ENCODE data around the gene HDAC4. TPM values are rescaled to one million over a fixed set of nuclear protein-coding genes. Genes with fewer than 3 reads are reported as not detected.

The HDAC4 gene
- total RNA-seq, 1 experiment from 2014 or later = 47.6 TPM

DNA sequence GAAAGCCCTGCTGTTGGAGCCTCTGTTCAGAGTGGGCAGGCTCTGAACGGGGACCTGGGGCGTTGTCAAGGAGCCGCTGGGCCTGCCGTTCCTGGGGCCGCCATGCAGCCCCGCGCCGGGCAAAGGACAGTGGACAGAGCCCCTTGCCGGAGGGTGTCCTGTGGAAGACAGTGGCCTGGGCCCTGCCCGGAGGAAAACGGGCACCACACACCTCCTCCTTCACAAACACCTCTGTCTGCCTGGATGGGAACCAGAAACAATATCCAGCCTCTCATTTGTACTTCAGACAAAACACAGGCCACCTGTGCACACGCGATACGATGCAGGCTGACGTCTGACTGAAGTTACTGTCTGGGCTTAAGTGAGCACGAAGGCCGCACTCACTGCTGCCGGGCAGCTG lies 319.2 kb downstream of the HDAC4 start:
- BruUV-seq (replicated peaks) = no TSS peak
- Histone ChIP-seq H3K4me2 (ENCODE audit: low read length) (no peak overlapping the region), H3K9ac (ENCODE audit: low read length) (no peak overlapping the region), H3K9me3 (ENCODE audit: control insufficient read depth in 1 of 2, insufficient read depth in 1 of 2, low read depth in 1 of 2, low read length in 2 of 2) (no peaks in the 10 kb centered on the region), H3K9me2 (ENCODE audit: insufficient read depth) (no peaks in the 10 kb centered on the region), H3K27me3 (ENCODE audit: insufficient read depth, low read length) (no peaks in the 10 kb centered on the region), H4K20me1 (ENCODE audit: insufficient read depth) (no peaks in the 10 kb centered on the region), H2AFZ (ENCODE audit: low read depth, low read length, poor library complexity, severe bottlenecking) (no peak overlapping the region), H3K36me3 (ENCODE audit: control insufficient read depth in 1 of 2, insufficient read depth in 2 of 2, low read length in 2 of 2) (no peaks in the 10 kb centered on the region), H3K4me1 (ENCODE audit: control insufficient read depth in 1 of 2, insufficient read depth in 2 of 2, low read length in 2 of 2) (no peaks in the 10 kb centered on the region), H3K79me2 (ENCODE audit: insufficient read depth, low read length) (no peaks in the 10 kb centered on the region), H3K27ac (ENCODE audit: low read depth, low read length) (no peak overlapping the region), H3K4me3 (replicated peaks in 1 of 2; ENCODE audit: low read depth in 1 of 2, low read length in 2 of 2) (no peak overlapping the region)
- CTCF ChIA-PET = no interaction called here
- RAD21 ChIA-PET (ENCODE audit: low non-redundant PET in 1 of 2, low total read pairs in 2 of 2, uncharacterized antibody in 2 of 2, unreplicated experiment in 2 of 2) = no interaction called here
- intact Hi-C loops (cut with micrococcal nuclease) = no loop called here
- POLR2A ChIA-PET = no interaction called here
- ATAC-seq (no peak), DNase-seq (ENCODE audit: low read depth, low spot score) (no peak)
- TF ChIP-seq SRF (IDR thresholded peaks at IDR 0.05; ENCODE audit: low read depth) (no peak), YY1 (IDR thresholded peaks at IDR 0.05; ENCODE audit: extremely low read depth, insufficient replicate concordance, low read depth, low read length) (no peak), ELF1 (IDR thresholded peaks at IDR 0.05; ENCODE audit: borderline replicate concordance, low read depth) (no peak), POLR2A (IDR thresholded peaks at IDR 0.05; ENCODE audit: borderline replicate concordance, extremely low read depth, insufficient read depth, insufficient read length) (no peak), EZH2 (IDR thresholded peaks at IDR 0.05) (no peak), SIN3A (IDR thresholded peaks at IDR 0.05; ENCODE audit: low read depth) (no peak), RAD21 (IDR thresholded peaks at IDR 0.05; ENCODE audit: low read depth) (no peak), SP1 (IDR thresholded peaks at IDR 0.05; ENCODE audit: low read depth) (no peak), POLR2AphosphoS5 (IDR thresholded peaks at IDR 0.05; ENCODE audit: low read depth, low read length) (no peak), CBX3 (IDR thresholded peaks at IDR 0.05; ENCODE audit: low read depth) (no peak), JUND (IDR thresholded peaks at IDR 0.05) (no peak), EZH2phosphoT487 (IDR thresholded peaks at IDR 0.05; ENCODE audit: borderline replicate concordance) (no peak), CEBPB (IDR thresholded peaks at IDR 0.05; ENCODE audit: low read depth) (no peak), ZFX (IDR thresholded peaks at IDR 0.05) (no peak), FOSL1 (IDR thresholded peaks at IDR 0.05; ENCODE audit: low read depth) (no peak), EGR1 (IDR thresholded peaks at IDR 0.05; ENCODE audit: low read depth) (no peak)
- TF ChIP-seq, protein P1, sequence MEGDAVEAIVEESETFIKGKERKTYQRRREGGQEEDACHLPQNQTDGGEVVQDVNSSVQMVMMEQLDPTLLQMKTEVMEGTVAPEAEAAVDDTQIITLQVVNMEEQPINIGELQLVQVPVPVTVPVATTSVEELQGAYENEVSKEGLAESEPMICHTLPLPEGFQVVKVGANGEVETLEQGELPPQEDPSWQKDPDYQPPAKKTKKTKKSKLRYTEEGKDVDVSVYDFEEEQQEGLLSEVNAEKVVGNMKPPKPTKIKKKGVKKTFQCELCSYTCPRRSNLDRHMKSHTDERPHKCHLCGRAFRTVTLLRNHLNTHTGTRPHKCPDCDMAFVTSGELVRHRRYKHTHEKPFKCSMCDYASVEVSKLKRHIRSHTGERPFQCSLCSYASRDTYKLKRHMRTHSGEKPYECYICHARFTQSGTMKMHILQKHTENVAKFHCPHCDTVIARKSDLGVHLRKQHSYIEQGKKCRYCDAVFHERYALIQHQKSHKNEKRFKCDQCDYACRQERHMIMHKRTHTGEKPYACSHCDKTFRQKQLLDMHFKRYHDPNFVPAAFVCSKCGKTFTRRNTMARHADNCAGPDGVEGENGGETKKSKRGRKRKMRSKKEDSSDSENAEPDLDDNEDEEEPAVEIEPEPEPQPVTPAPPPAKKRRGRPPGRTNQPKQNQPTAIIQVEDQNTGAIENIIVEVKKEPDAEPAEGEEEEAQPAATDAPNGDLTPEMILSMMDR (IDR thresholded peaks at IDR 0.05 in 2 of 3, conservative IDR thresholded peaks at IDR 0.05 in 1 of 3; ENCODE audit: borderline replicate concordance in 1 of 3, insufficient read depth in 1 of 3, low read depth in 2 of 3, low read length in 2 of 3) = no peak
- TF ChIP-seq, protein P2, sequence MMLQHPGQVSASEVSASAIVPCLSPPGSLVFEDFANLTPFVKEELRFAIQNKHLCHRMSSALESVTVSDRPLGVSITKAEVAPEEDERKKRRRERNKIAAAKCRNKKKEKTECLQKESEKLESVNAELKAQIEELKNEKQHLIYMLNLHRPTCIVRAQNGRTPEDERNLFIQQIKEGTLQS (IDR thresholded peaks at IDR 0.05) = no peak
